Jurkat, Clone E6-1 (cell line): ENCODE data around the gene SUCLA2.
"Not testable (repeated sequence)": the region's sequence is repeated elsewhere in the genome, so short reads cannot be mapped to it uniquely, and the experiment has no call there.

Source experiments
- DNase-seq: peaks from one replicate; pipeline ENCODE4 v3.0.0-alpha.2; 2011; ENCODE audit warnings: low read depth, low spot score
- H3K4me3 ChIP-seq: 2 replicates; pipeline ENCODE4 v1.5.1; 2011; ENCODE audit warnings: mild to moderate bottlenecking, low read length, control low read depth, moderate library complexity

Gene SUCLA2

GRCh38 chr13:48000559-48001113 lies 437 bp downstream of the SUCLA2 start:
- no peak for DNase-seq
- peak overlapping the region; percentile 93 for H3K4me3 ChIP-seq

DNA sequence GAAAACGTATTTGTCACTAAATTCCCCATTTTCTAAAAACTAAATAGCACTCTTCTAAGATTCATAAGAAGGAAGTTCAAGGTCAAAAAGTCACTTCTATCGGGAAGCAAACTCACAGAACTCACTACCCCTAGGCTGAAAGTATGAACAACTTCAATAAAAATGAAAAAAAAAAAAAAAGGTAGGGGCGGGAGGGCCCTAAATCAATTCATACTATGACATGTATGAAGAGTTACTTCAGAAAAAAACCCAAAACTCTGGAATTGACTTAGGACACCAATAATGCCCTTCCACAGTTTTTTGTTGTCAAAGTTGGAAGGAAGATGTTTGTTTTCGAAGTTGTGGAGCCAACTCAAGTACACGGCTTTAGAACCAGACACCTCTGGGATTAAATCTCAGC lies 1.1 kb downstream of the SUCLA2 start:
- no peak for DNase-seq
- H3K4me3 ChIP-seq: peak overlapping the region; percentile 93

DNA sequence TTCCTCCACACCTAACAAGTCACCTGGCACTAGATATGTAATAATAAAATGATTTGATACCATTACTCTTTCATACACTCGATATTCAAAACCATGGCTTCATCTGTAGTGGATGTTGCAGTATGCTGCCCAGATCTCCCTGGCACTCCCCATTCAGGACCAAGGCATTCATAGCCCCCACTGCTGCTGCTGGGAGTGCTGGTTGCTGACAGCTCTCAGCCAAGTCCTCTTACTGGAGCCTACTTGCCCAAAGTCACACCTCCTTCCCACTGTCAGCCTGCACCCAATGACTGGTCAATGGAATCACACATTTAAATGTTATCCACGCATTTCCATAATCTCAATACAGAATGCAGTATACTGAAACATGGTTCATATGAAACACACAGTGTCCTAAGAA lies 3.7 kb downstream of the SUCLA2 start:
- no peak overlapping the region for H3K4me3 ChIP-seq
- no peak for DNase-seq

GRCh38 chr13:47991859-47992258 lies 9.2 kb downstream of the SUCLA2 start:
- DNase-seq: no peak
- no peak overlapping the region for H3K4me3 ChIP-seq

DNA sequence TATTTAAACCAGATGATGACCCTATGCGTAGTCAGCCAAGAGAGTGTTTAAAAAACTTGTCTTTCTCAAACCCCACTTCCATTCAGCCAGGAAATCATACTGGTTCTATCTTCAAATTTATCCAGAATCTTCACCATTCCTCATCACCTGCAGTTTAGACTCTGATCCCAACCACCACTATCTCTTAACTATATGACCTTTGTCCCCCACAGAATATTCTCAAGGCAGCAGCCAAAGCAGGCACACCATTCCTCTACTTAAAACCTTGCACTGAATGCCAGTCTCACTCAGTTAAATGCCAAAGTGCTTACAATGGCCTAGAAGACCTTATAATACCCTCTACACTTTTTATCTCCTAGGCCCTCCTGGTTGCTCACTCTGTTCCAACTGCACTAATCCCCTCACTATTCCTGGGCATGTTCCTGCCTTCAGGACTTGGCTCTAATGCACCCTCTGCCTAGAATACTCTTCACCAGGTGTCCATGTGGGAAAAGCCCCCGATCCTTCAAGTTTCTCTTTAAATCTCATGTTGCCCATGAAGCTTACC lies 10.1 kb downstream of the SUCLA2 start:
- no peak overlapping the region for H3K4me3 ChIP-seq
- DNase-seq: no peak

- no peak overlapping the region for H3K4me3 ChIP-seq
- DNase-seq: no peak
These were observed 10.6 kb downstream of the SUCLA2 start for GRCh38 chr13:47990427-47990826.

DNA sequence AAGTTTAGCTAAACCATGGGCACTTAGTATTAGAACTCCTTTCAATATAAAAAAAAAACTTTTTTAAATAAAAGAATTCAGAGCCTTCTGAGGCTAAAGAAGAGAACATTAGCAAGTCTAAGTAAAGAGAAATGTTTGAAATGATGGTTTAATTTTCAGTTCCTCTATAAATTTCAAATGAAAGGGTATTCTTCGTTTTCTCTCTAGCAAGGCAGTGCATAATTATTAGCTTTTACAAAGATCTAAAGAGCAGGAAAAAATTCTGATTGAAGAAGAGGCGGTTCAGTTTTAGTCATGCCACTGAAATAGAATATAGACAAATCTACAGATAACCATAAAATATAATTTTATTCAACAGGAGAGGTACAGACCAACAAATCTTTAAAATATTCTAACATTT lies 18.0 kb downstream of the SUCLA2 start:
- H3K4me3 ChIP-seq: no peak overlapping the region

GRCh38 chr13:47976325-47976724 lies 24.7 kb downstream of the SUCLA2 start:
- DNase-seq: no peak
- no peak overlapping the region for H3K4me3 ChIP-seq

More for the DNA sequence above, 18.0 kb downstream of the SUCLA2 start:
- DNase-seq: no peak

- no peak for DNase-seq
- H3K4me3 ChIP-seq: no peak overlapping the region
These were observed 36.2 kb downstream of the SUCLA2 start for GRCh38 chr13:47964863-47965262.

GRCh38 chr13:47962237-47962636 lies 38.8 kb downstream of the SUCLA2 start:
- DNase-seq: no peak

DNA sequence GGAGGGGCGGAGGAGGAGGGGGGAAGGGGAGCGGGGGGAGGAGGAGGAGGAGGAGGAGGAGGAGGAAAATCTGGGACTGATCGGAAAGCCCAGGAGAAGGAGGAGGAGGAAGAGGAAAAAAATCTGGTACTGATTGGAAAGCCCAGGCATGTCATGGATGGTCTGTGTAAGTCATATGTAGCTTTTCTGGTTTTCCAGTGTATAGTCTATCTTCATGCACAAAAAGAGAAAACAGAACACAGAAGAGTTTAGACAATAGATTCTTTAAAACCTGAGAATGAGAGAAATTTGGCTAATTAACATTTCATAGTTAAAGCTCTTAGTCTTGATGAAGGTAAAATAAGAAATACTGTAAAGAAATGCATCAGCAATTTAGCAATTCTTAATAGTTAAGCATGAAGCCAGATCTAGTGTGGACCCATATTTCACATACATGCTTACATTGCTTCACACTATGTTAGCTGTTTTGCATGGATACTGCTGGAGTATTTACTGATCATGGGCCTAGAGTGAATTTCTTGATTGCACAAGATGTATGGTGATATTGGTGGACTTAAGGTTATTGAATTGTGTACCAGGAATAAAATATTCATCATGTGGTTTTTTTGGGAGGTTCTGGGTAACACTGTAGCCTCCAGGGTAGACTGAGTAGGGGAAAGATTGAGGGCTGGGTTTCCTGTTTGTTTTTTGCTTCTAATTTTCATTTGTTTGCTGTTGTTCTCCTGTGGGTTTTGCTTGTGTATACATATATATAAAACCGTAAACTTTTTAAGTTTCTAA lies 41.4 kb downstream of the SUCLA2 start:
- H3K4me3 ChIP-seq: no peak overlapping the region
- DNase-seq: no peak

More at GRCh38 chr13:47962237-47962636, 38.8 kb downstream of the SUCLA2 start:
- H3K4me3 ChIP-seq: no peak overlapping the region

DNA sequence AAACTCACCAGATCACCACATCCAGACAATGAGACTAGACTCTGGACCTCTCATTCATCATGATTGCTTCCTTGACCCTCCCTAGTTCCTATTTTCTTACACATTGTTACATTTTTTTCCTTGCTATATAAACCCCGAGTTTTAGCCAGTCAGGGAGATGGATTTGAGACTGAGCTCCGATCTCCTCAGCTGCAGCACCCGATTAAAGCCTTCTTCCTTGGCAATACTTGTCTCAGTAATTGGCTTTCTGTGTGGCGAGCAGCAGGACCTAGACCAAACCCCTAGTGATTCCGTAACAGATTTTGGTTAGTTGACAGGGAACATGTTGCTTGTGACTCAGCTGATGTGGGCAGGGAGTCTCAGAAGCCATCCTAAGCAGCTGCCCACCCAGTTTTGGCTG lies 44.0 kb downstream of the SUCLA2 start:
- H3K4me3 ChIP-seq: no peak overlapping the region
- DNase-seq: no peak

DNA sequence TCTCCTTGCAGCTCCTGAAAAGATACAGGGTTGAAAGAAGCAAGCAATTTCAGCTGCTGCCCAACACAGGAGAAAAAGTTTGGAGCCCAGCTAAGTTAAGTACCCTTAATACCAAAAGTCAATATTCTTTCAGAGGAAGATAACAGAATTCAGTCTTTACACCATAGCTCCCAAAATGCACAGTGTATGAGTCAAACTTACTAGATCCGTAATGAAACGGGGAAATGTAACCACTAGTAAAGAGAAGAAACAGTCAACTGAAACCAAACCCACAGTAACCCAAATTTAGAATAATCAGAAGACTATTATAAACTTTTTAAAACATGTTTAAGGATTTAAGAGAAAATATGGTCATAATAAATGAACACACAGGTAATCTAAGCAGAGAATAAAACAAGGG lies 45.2 kb downstream of the SUCLA2 start:
- no peak for DNase-seq
- H3K4me3 ChIP-seq: no peak overlapping the region

DNA sequence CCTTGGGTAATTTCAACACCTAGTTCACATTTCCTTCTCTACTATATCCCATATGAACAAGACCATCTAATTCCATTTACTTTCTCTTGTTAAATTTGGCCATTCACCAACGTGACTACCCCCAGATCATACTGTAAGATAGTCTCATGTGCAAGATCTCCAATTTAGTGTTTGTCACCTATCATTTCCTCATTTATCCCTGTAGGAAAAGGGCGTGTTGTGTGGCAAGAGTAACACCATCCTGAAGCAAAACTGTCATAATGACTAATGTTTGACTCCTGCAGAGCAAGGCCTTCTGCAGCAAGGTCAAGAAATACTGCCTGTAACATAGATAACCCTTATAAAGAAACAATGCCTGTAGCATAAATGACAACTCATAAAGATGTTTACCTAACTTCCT lies 51.3 kb downstream of the SUCLA2 start:
- no peak overlapping the region for H3K4me3 ChIP-seq
- DNase-seq: no peak

DNA sequence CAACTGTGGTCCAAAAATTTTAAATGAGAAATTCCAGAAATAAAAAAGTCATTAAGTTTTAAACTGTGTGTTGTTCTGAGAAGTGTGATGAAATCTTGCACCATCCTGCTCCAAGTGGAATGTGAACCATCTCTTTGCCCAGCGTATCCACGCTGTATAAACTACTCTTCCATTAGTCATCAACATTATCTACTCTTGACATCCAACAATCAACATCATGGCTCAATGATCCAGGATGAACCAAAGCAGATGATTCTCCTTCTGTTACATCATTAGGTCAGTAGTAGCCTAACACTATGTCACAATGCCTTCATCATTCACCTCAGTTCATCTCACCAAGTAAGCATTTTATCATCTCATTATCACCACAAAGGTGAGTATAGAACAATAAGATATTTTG lies 55.3 kb downstream of the SUCLA2 start:
- no peak for DNase-seq
- no peak overlapping the region for H3K4me3 ChIP-seq

GRCh38 chr13:47945146-47945545 lies 55.9 kb downstream of the SUCLA2 start:
- not testable (repeated sequence) for H3K4me3 ChIP-seq, DNase-seq

DNA sequence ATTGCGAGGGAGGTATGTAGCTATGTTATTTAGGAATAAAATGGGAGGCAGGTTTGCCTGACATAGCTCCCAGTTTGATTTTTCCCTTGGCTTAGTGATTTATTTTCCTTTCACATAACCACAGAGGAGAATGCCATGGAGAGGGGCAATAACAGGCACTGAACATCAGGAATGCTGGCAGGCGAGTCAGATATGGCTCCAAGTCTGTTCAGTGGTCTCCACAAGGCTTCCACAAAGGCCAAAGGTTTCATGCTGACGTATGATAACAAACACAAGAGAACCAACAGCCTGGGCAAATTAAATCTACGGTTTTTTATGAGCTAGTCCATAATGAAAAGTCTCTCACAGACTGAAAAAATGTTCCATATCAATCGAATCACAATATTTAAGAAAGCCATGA lies 66.7 kb downstream of the SUCLA2 start:
- DNase-seq: no peak
- no peak overlapping the region for H3K4me3 ChIP-seq

- H3K4me3 ChIP-seq: peak overlapping the region; percentile 13; the same call in 1 of the 2 replicates
- peak; percentile 82 for DNase-seq
These were observed 67.8 kb downstream of the SUCLA2 start for GRCh38 chr13:47932950-47933923.

DNA sequence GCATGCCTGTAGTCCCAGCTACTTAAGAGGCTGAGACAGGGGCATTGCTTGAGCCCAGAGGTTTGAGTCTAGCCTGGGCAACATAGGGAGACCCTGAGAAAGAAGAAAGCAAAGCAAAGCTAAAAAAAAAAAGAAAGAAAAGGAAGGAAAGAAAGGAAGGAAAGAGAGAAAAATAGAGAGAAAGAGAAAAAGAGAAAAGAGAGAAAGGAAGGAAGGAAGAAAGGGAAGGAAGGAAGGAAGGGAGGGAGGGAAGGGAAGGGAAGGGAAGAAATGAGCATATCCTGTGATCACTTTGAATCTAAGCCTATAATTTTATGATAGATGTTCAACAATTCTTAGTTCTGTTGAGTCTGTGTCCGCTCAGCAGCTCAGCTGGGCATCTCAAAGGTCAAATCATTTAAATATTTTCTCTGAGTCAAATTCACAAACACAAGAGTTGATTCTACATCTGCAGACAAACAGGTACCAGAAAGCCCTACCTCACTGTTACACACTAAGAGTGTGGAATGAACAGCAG lies 70.4 kb downstream of the SUCLA2 start:
- no peak overlapping the region for H3K4me3 ChIP-seq
- DNase-seq: no peak
